CD4-positive, alpha-beta T cell (primary cell): Measurements from ENCODE around the gene CREB3L1. TPM values are rescaled to one million over a fixed set of nuclear protein-coding genes. Genes with fewer than 3 reads are reported as not detected.

ENCODE experiments used
- ATAC-seq: fragments of 200-7000 bp; cut with Tn5 transposase; one replicate; pipeline ENCODE4 v1.10.0; 2022; ENCODE audit warnings: mild to moderate bottlenecking; ENCODE audit not compliant: poor library complexity
- CTCF ChIA-PET: fragments of 350-600 bp; sonication (Branson Sonifier 250); formaldehyde crosslinking; loops from one replicate; lab custom pipeline; 2021; ENCODE audit warnings: antibody characterized with exemption, inconsistent platforms; lab: Charles Lee
- POLR2A ChIA-PET: fragments of 350-600 bp; sonication (Branson Sonifier 250); formaldehyde crosslinking; loops from one replicate; lab custom pipeline; 2021; ENCODE audit warnings: antibody characterized with exemption, inconsistent platforms; lab: Charles Lee
- DNase-seq, 14 experiments: peaks; one replicate each; pipeline ENCODE4 v3.0.0-alpha.2; 2013 to 2020; ENCODE audit warnings: mixed read lengths in 2 of 14
- H3K27ac ChIP-seq, 2 donors: one replicate each; pipeline versions ENCODE4 v1.5.1 to v1.7.0; 2013; ENCODE audit warnings: low read length in 2 of 2, low read depth in 1 of 2, mild to moderate bottlenecking in 1 of 2
- H3K27me3 ChIP-seq, 2 experiments: 1 replicate in 1 of 2; 2 replicates in 1 of 2; pipeline versions ENCODE4 v1.6.1 to v1.7.0; 2013; ENCODE audit warnings: low read length in 2 of 2, control low read depth in 1 of 2, mild to moderate bottlenecking in 1 of 2, moderate library complexity in 1 of 2; ENCODE audit not compliant: insufficient read depth in 2 of 2, control insufficient read depth in 1 of 2
- H3K36me3 ChIP-seq: one replicate; pipeline ENCODE4 v1.6.1; 2013; ENCODE audit warnings: low read length, control low read depth; ENCODE audit not compliant: insufficient read depth
- H3K4me1 ChIP-seq: one replicate; pipeline ENCODE4 v1.6.1; 2013; ENCODE audit warnings: low read length, control low read depth; ENCODE audit not compliant: insufficient read depth
- H3K4me3 ChIP-seq: one replicate; pipeline ENCODE4 v1.5.1; 2013; ENCODE audit warnings: mild to moderate bottlenecking, low read length, moderate library complexity
- H3K9me3 ChIP-seq, 2 experiments: 1 replicate in 1 of 2; 2 replicates in 1 of 2; pipeline versions ENCODE4 v1.6.1 to v1.7.0; 2013; ENCODE audit warnings: low read length in 2 of 2, mild to moderate bottlenecking in 2 of 2, control low read depth in 1 of 2, moderate library complexity in 1 of 2; ENCODE audit not compliant: control insufficient read depth in 1 of 2, insufficient read depth in 1 of 2
- H3K27ac Mint-ChIP-seq: one replicate; pipeline ENCODE4 v1.8.0; 2020; ENCODE audit warnings: mixed read lengths
- H3K27me3 Mint-ChIP-seq: one replicate; pipeline ENCODE4 v1.8.0; 2021; ENCODE audit warnings: mixed read lengths
- H3K36me3 Mint-ChIP-seq: one replicate; pipeline ENCODE4 v1.8.0; 2021; ENCODE audit warnings: low read depth, mixed read lengths
- H3K4me1 Mint-ChIP-seq: one replicate; pipeline ENCODE4 v1.8.0; 2021; ENCODE audit warnings: low read depth, mixed read lengths
- H3K4me3 Mint-ChIP-seq: one replicate; pipeline ENCODE4 v1.8.0; 2020; ENCODE audit warnings: mild to moderate bottlenecking, mixed read lengths
- H3K9me3 Mint-ChIP-seq: one replicate; pipeline ENCODE4 v1.8.0; 2020; ENCODE audit warnings: mixed read lengths
- intact Hi-C, 2 experiments: fragments of 100-400 bp; cut with DNase I in 1 of 2; cut with micrococcal nuclease in 1 of 2; formaldehyde crosslinking; loops; one replicate each; pipeline versions ENCODE4 v1.15.1 to v1.9.0; 2023 to 2025; cut with DNase I, micrococcal nuclease
- total RNA-seq, 174 experiments: library from RNA in 2 of 174; stranded (reverse) in 2 of 174; gene quantifications; one replicate each; pipeline ENCODE4 v1.2.3 and lab custom pipeline; 2021 to 2026
- TF ChIP-seq, protein P1 (sequence below): fragments of 200-600 bp; IDR thresholded peaks from one replicate; pipeline ENCODE4 v1.8.0; 2022; ENCODE audit warnings: antibody characterized with exemption, mild to moderate bottlenecking

Gene CREB3L1
- total RNA-seq, 2 experiments from 2014 or later: not detected

- peak overlapping the region; percentile 76 for H3K4me3 Mint-ChIP-seq
- Histone ChIP-seq H3K27ac (no peak overlapping the region), H3K4me3 (no peak overlapping the region), H3K9me3 (no peaks in the 10 kb centered on the region), H3K4me1 (peaks cover 91% of the 10 kb centered on the region), H3K36me3 (no peaks in the 10 kb centered on the region), H3K27me3 (peaks cover 0 to 5% of the 10 kb centered on the region in 2 experiments)
- DNase-seq: peak in 3 of 14 experiments; percentile 37 to 59 (median 52)
- no peaks in the 10 kb centered on the region for H3K27me3 Mint-ChIP-seq
- ATAC-seq: peak; percentile 22
- H3K9me3 Mint-ChIP-seq: no peaks in the 10 kb centered on the region
- peaks cover 85% of the 10 kb centered on the region for H3K4me1 Mint-ChIP-seq
- H3K27ac Mint-ChIP-seq: peak overlapping the region; percentile 91
- POLR2A ChIA-PET: interaction anchor here (8.6 kb wide), 1 partner anchor 12 kb away, joined by 266 read pairs; the partner anchor contains the start of gene DGKZ
- H3K36me3 Mint-ChIP-seq: peaks cover 10% of the 10 kb centered on the region
- TF ChIP-seq, protein P1, sequence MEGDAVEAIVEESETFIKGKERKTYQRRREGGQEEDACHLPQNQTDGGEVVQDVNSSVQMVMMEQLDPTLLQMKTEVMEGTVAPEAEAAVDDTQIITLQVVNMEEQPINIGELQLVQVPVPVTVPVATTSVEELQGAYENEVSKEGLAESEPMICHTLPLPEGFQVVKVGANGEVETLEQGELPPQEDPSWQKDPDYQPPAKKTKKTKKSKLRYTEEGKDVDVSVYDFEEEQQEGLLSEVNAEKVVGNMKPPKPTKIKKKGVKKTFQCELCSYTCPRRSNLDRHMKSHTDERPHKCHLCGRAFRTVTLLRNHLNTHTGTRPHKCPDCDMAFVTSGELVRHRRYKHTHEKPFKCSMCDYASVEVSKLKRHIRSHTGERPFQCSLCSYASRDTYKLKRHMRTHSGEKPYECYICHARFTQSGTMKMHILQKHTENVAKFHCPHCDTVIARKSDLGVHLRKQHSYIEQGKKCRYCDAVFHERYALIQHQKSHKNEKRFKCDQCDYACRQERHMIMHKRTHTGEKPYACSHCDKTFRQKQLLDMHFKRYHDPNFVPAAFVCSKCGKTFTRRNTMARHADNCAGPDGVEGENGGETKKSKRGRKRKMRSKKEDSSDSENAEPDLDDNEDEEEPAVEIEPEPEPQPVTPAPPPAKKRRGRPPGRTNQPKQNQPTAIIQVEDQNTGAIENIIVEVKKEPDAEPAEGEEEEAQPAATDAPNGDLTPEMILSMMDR: no peak
- CTCF ChIA-PET: no interaction called here
- intact Hi-C loops: no loop called here
These were observed 59.2 kb downstream of the CREB3L1 start for GRCh38 chr11:46336563-46337180.

GRCh38 chr11:46337626-46338345, 60.3 kb downstream of the CREB3L1 start:
- Histone ChIP-seq H3K9me3 (no peaks in the 10 kb centered on the region), H3K27ac (no peak overlapping the region), H3K27me3 (peaks cover 0 to 5% of the 10 kb centered on the region in 2 experiments), H3K4me1 (peaks cover 92% of the 10 kb centered on the region), H3K36me3 (no peaks in the 10 kb centered on the region), H3K4me3 (no peak overlapping the region)
- H3K27ac Mint-ChIP-seq: no peak overlapping the region
- peaks cover 89% of the 10 kb centered on the region for H3K4me1 Mint-ChIP-seq
- intact Hi-C loops: no loop called here
- H3K4me3 Mint-ChIP-seq: peak overlapping the region; percentile 58
- no peaks in the 10 kb centered on the region for H3K9me3 Mint-ChIP-seq
- TF ChIP-seq, protein P1: no peak
- CTCF ChIA-PET: no interaction called here
- POLR2A ChIA-PET: interaction anchor here (2.4 to 8.6 kb wide), 2 partner anchors 11 kb away, joined by 9 to 266 read pairs; partner anchors contain the start of gene DGKZ
- DNase-seq (no peak), ATAC-seq (no peak)
- H3K36me3 Mint-ChIP-seq: peaks cover 9% of the 10 kb centered on the region
- no peaks in the 10 kb centered on the region for H3K27me3 Mint-ChIP-seq

DNA sequence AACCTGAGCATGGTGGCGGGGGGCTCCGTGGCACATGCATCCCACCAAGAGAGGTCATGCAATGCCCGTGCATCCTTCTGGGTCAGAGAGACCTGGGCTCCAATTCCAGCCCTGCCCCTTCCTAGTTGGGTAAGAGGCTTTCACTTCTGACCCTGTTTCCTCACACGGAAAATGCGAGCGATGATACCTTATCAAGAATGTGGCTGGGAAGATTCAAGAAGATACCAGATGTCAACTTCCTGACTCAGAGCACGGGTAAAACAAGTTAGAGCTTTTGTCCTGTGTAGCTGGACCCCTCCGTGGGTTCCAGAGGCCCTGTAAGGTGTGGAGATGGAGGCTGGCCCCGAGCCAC, 61.1 kb downstream of the CREB3L1 start:
- H3K9me3 ChIP-seq: no peaks in the 10 kb centered on the region
- DNase-seq (no peak), ATAC-seq (no peak)
- Mint-ChIP-seq H3K27me3 (no peaks in the 10 kb centered on the region), H3K36me3 (peaks cover 6% of the 10 kb centered on the region), H3K27ac (peak overlapping the region; percentile 80), H3K4me3 (peak overlapping the region; percentile 53), H3K9me3 (no peaks in the 10 kb centered on the region), H3K4me1 (peaks cover 94% of the 10 kb centered on the region)
- ChIA-PET POLR2A (interaction anchor here (2.4 to 2.8 kb wide), 2 partner anchors 8 to 10 kb away, joined by 9 to 11 read pairs; no protein-coding TSS in a partner anchor), CTCF (no interaction called here)
- TF ChIP-seq, protein P1: no peak
- no peaks in the 10 kb centered on the region for H3K36me3 ChIP-seq
- H3K4me1 ChIP-seq: peaks cover 92% of the 10 kb centered on the region
- intact Hi-C loops: no loop called here
- H3K4me3 ChIP-seq: no peak overlapping the region
- peaks cover 0 to 3% of the 10 kb centered on the region in 2 experiments for H3K27me3 ChIP-seq
- H3K27ac ChIP-seq: peak overlapping the region in 1 of 2 donors; percentile 47
